CD14-positive monocyte (primary cell): ENCODE measurements around the gene EPB41L4B. TPM values are rescaled to one million over a fixed set of nuclear protein-coding genes. Genes with fewer than 3 reads are reported as not detected.

ENCODE experiments used
- DNase-seq, 3 donors: peaks; one replicate each; pipeline ENCODE4 v3.0.0-alpha.2; 2011 to 2022
- H2AFZ ChIP-seq: 2 replicates; pipeline ENCODE4 v1.6.0; 2012; ENCODE audit warnings: mild to moderate bottlenecking, low read depth, low read length, inconsistent platforms; ENCODE audit not compliant: insufficient read depth, poor library complexity, severe bottlenecking
- H3K27ac ChIP-seq, 2 donors: 1 replicate in 1 of 2; 2 replicates in 1 of 2; pipeline ENCODE4 v1.5.1; 2012 to 2013; ENCODE audit warnings: low read length in 2 of 2, control low read depth in 1 of 2, inconsistent platforms in 1 of 2, low read depth in 1 of 2, mild to moderate bottlenecking in 1 of 2
- H3K27me3 ChIP-seq, 2 donors: one replicate each; pipeline versions ENCODE4 v1.6.0 to v1.6.1; 2011 to 2013; ENCODE audit warnings: low read length in 2 of 2; ENCODE audit not compliant: control insufficient read depth in 2 of 2, insufficient read depth in 2 of 2
- H3K36me3 ChIP-seq, 2 donors: replicated peaks in 1 of 2; 1 replicate in 1 of 2; 2 replicates in 1 of 2; pipeline versions ENCODE4 v1.5.1 to v1.6.1; 2012 to 2013; ENCODE audit warnings: low read length in 2 of 2, control low read depth in 1 of 2, inconsistent platforms in 1 of 2, mild to moderate bottlenecking in 1 of 2; ENCODE audit not compliant: insufficient read depth in 2 of 2, control insufficient read depth in 1 of 2
- H3K4me1 ChIP-seq, 2 donors: 1 replicate in 1 of 2; 2 replicates in 1 of 2; pipeline versions ENCODE4 v1.5.1 to v1.6.1; 2012 to 2013; ENCODE audit warnings: low read length in 2 of 2, control low read depth in 1 of 2, inconsistent platforms in 1 of 2, mild to moderate bottlenecking in 1 of 2, moderate library complexity in 1 of 2; ENCODE audit not compliant: insufficient read depth in 2 of 2, control insufficient read depth in 1 of 2
- H3K4me2 ChIP-seq: replicated peaks from 2 replicates; pipeline ENCODE3; 2012; ENCODE audit warnings: low read length, moderate library complexity, mild to moderate bottlenecking; ENCODE audit not compliant: poor library complexity, severe bottlenecking; ENCODE audit errors: extremely low read depth
- H3K4me3 ChIP-seq, 3 experiments: fragments of 200-600 bp in 1 of 3; sonication (generic) in 1 of 3; replicated peaks in 1 of 3; 1 replicate in 2 of 3; 2 replicates in 1 of 3; pipeline ENCODE4 v1.5.1; 2011 to 2013; ENCODE audit warnings: low read length in 3 of 3, mild to moderate bottlenecking in 3 of 3, control low read depth in 2 of 3, low read depth in 2 of 3, inconsistent platforms in 1 of 3, moderate library complexity in 1 of 3
- H3K79me2 ChIP-seq: 2 replicates; pipeline ENCODE4 v1.6.0; 2012; ENCODE audit warnings: mild to moderate bottlenecking, control low read depth, inconsistent platforms, low read length, moderate library complexity; ENCODE audit not compliant: insufficient read depth
- H3K9ac ChIP-seq: 2 replicates; pipeline ENCODE4 v1.6.0; 2017; ENCODE audit warnings: low read length, mild to moderate bottlenecking; ENCODE audit not compliant: insufficient read depth, poor library complexity, severe bottlenecking
- H3K9me3 ChIP-seq, 2 donors: replicated peaks in 1 of 2; 1 replicate in 1 of 2; 2 replicates in 1 of 2; pipeline versions ENCODE4 v1.5.1 to v1.6.1; 2012 to 2013; ENCODE audit warnings: low read length in 2 of 2, control low read depth in 1 of 2; ENCODE audit not compliant: control insufficient read depth in 1 of 2, insufficient read depth in 1 of 2
- H4K20me1 ChIP-seq: 2 replicates; pipeline ENCODE4 v1.6.0; 2012; ENCODE audit warnings: mild to moderate bottlenecking, low read length, control low read depth, moderate library complexity; ENCODE audit not compliant: insufficient read depth
- H3K27ac Mint-ChIP-seq, 7 donors: one replicate each; pipeline ENCODE4 v1.8.0; 2020; ENCODE audit warnings: mild to moderate bottlenecking in 7 of 7, mixed read lengths in 7 of 7, moderate library complexity in 6 of 7, inconsistent platforms in 2 of 7
- H3K27me3 Mint-ChIP-seq, 3 donors: one replicate each; pipeline ENCODE4 v1.8.0; 2021 to 2022; ENCODE audit warnings: low read depth in 3 of 3, mild to moderate bottlenecking in 3 of 3, mixed read lengths in 3 of 3, moderate library complexity in 3 of 3, inconsistent platforms in 1 of 3
- H3K36me3 Mint-ChIP-seq, 2 donors: one replicate each; pipeline ENCODE4 v1.8.0; 2020; ENCODE audit warnings: mixed read lengths in 2 of 2, inconsistent platforms in 1 of 2, mild to moderate bottlenecking in 1 of 2
- H3K4me1 Mint-ChIP-seq: one replicate; pipeline ENCODE4 v1.8.0; 2020; ENCODE audit warnings: mild to moderate bottlenecking, mixed read lengths
- H3K4me3 Mint-ChIP-seq, 2 donors: one replicate each; pipeline ENCODE4 v1.8.0; 2020; ENCODE audit warnings: mild to moderate bottlenecking in 2 of 2, mixed read lengths in 2 of 2, moderate library complexity in 1 of 2
- H3K9me3 Mint-ChIP-seq, 7 donors: one replicate each; pipeline ENCODE4 v1.8.0; 2020 to 2022; ENCODE audit warnings: mixed read lengths in 7 of 7, mild to moderate bottlenecking in 6 of 7, moderate library complexity in 6 of 7, inconsistent platforms in 2 of 7
- CTCF ChIP-seq: fragments of 200-600 bp; IDR thresholded peaks from one replicate; pipeline ENCODE4 v1.8.0; 2022; ENCODE audit warnings: antibody characterized with exemption, mild to moderate bottlenecking
- WGBS: methylation state at CpG from one replicate; pipeline ENCODE4 v1.1.5; 2013; ENCODE audit warnings: missing lambda C conversion rate; ENCODE audit not compliant: insufficient coverage; 5-methylcytosine and 5-hydroxymethylcytosine counted together
- intact Hi-C, 2 donors: fragments of 100-400 bp; cut with micrococcal nuclease; formaldehyde crosslinking; loops; one replicate each; pipeline versions ENCODE4 v1.15.0 to v1.15.1; 2023
- polyA plus RNA-seq, 3 donors: library from polyadenylated mRNA; depleted of rRNA in 1 of 3; unstranded in 2 of 3; stranded (reverse) in 1 of 3; fragments of 300-500 nt in 2 of 3; fragments of >200 nt in 1 of 3; fragmentation: Illumina TruSeq in 2 of 3; gene quantifications; 1 replicate in 2 of 3; 2 replicates in 1 of 3; pipeline ENCODE4 v1.2.3, GENCODE V29; 2012 to 2021

EPB41L4B gene
- polyA plus RNA-seq, 3 donors = not detected

GRCh38 chr9:109182550-109182939 is 138.3 kb downstream of the EPB41L4B start:
- Histone ChIP-seq H3K79me2 (no peaks in the 10 kb centered on the region), H3K4me2 (no peak overlapping the region), H3K9me3 (no peaks in the 10 kb centered on the region), H3K4me3 (no peak overlapping the region), H3K9ac (no peak overlapping the region), H3K27ac (no peak overlapping the region), H3K27me3 (no peaks in the 10 kb centered on the region), H2AFZ (no peak overlapping the region), H3K36me3 (no peaks in the 10 kb centered on the region), H3K4me1 (no peaks in the 10 kb centered on the region), H4K20me1 (no peaks in the 10 kb centered on the region)
- H3K9me3 Mint-ChIP-seq = peaks cover 0 to 5% (median 0%) of the 10 kb centered on the region in 7 donors
- H3K27ac Mint-ChIP-seq = no peak overlapping the region
- H3K4me1 Mint-ChIP-seq = no peaks in the 10 kb centered on the region
- no peaks in the 10 kb centered on the region for H3K36me3 Mint-ChIP-seq
- no peak overlapping the region for H3K4me3 Mint-ChIP-seq
- WGBS = 92% methylated on average over 9 of the region's 9 CpGs
- no peak for DNase-seq
- intact Hi-C loops = no loop called here
- TF ChIP-seq CTCF = no peak
- peaks cover 14 to 27% (median 19%) of the 10 kb centered on the region in 3 donors for H3K27me3 Mint-ChIP-seq

DNA sequence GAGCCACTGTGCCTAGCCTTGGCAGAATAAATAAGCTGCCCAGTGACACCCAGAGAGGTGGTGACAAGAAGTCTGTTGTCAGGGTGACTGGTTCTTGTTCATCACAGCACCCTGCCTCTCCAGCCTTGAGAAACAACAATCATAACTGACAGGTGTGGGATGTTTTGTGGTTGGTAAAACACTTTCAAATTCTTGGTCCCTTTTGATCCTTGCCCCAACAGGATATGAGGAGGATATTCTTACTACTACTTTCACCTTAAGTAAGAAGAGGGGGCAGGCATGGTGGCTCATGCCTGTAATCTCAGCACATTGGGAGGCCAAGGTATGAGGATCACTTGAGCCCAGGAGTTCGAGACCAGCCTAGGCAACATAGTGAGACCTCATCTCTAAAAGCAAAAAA is 139.6 kb downstream of the EPB41L4B start:
- H3K4me3 Mint-ChIP-seq = no peak overlapping the region

More for the DNA sequence above, 139.6 kb downstream of the EPB41L4B start:
- Mint-ChIP-seq H3K36me3 (no peaks in the 10 kb centered on the region), H3K27me3 (peaks cover 12 to 24% (median 14%) of the 10 kb centered on the region in 3 donors), H3K9me3 (peaks cover 0 to 5% (median 0%) of the 10 kb centered on the region in 7 donors), H3K27ac (no peak overlapping the region), H3K4me1 (no peaks in the 10 kb centered on the region)
- TF ChIP-seq CTCF = no peak
- Histone ChIP-seq H3K27ac (no peak overlapping the region), H3K9me3 (no peaks in the 10 kb centered on the region), H3K4me2 (no peak overlapping the region), H3K4me3 (no peak overlapping the region), H3K79me2 (no peaks in the 10 kb centered on the region), H4K20me1 (no peaks in the 10 kb centered on the region), H3K4me1 (no peaks in the 10 kb centered on the region), H3K36me3 (no peaks in the 10 kb centered on the region), H3K27me3 (no peaks in the 10 kb centered on the region), H3K9ac (no peak overlapping the region), H2AFZ (no peak overlapping the region)
- intact Hi-C loops = no loop called here
- no CpG with 5 or more reads among the region's 1 CpG for WGBS
- no peak for DNase-seq
